Activated CD8-positive, alpha-beta T cell treated with anti-CD3 and anti-CD28 coated beads, Interleukin-2, amount 10 ng/mL, durations not matched to agents 7 days and 5 days (primary cell): ENCODE results near the gene WASF1. TPM values are rescaled to one million over a fixed set of nuclear protein-coding genes. Genes with fewer than 3 reads are reported as not detected.
A peak's percentile ranks its signal among the peaks of the same experiment; 100 is the strongest.

Experiments
- ATAC-seq: fragments of 150-1000 bp; cut with Tn5 transposase; one replicate; pipeline ENCODE4 v1.10.0; 2021; ENCODE audit warnings: moderate library complexity
- CTCF ChIA-PET: fragments of 350-600 bp; sonication (Branson Sonifier 250); formaldehyde crosslinking; loops from one replicate; lab custom pipeline; 2021; ENCODE audit warnings: antibody characterized with exemption; lab: Charles Lee
- POLR2A ChIA-PET: fragments of 350-600 bp; sonication (Branson Sonifier 250); formaldehyde crosslinking; loops from one replicate; lab custom pipeline; 2021; ENCODE audit warnings: antibody characterized with exemption; lab: Charles Lee
- DNase-seq: peaks from one replicate; pipeline ENCODE4 v3.0.0-alpha.2; 2020
- H3K27ac Mint-ChIP-seq: one replicate; pipeline ENCODE4 v1.8.0; 2021; ENCODE audit warnings: mild to moderate bottlenecking, mixed read lengths
- H3K27me3 Mint-ChIP-seq: one replicate; pipeline ENCODE4 v1.8.0; 2021; ENCODE audit warnings: low read depth, mixed read lengths
- H3K36me3 Mint-ChIP-seq: one replicate; pipeline ENCODE4 v1.8.0; 2021; ENCODE audit warnings: low read depth, mixed read lengths
- H3K4me1 Mint-ChIP-seq: one replicate; pipeline ENCODE4 v1.8.0; 2021; ENCODE audit warnings: low read depth, mixed read lengths
- H3K4me3 Mint-ChIP-seq: one replicate; pipeline ENCODE4 v1.8.0; 2021; ENCODE audit warnings: mild to moderate bottlenecking, mixed read lengths
- H3K9me3 Mint-ChIP-seq: one replicate; pipeline ENCODE4 v1.8.0; 2022; ENCODE audit warnings: mixed read lengths; ENCODE audit not compliant: insufficient read depth
- total RNA-seq, 2 experiments: library from RNA; stranded (reverse); gene quantifications; one replicate each; pipeline ENCODE4 v1.2.3, GENCODE V29; 2021

The WASF1 gene
- total RNA-seq, 2 experiments from 2014 or later: 0.50 to 0.76 TPM

GRCh38 chr6:110195639-110196038 lies 16.2 kb upstream of the WASF1 start:
- ChIA-PET POLR2A (no interaction called here), CTCF (interaction anchor here (1.2 kb wide), 1 partner anchor 17 kb away, joined by 4 read pairs; no protein-coding TSS in a partner anchor)
- no peak overlapping the region for H3K4me3 Mint-ChIP-seq

GRCh38 chr6:110191477-110191876 lies 12.0 kb upstream of the WASF1 start:
- Mint-ChIP-seq H3K4me3 (no peak overlapping the region), H3K27me3 (no peaks in the 10 kb centered on the region), H3K9me3 (no peaks in the 10 kb centered on the region), H3K4me1 (peaks cover 9% of the 10 kb centered on the region), H3K36me3 (peaks cover 12% of the 10 kb centered on the region), H3K27ac (no peak overlapping the region)
- no peak for ATAC-seq
- CTCF ChIA-PET: interaction anchor here (1.2 kb wide), 1 partner anchor 10 kb away, joined by 4 read pairs; no protein-coding TSS in a partner anchor
- no peak for DNase-seq
- POLR2A ChIA-PET: no interaction called here

More at GRCh38 chr6:110195639-110196038, 16.2 kb upstream of the WASF1 start:
- Mint-ChIP-seq H3K9me3 (no peaks in the 10 kb centered on the region), H3K27ac (no peak overlapping the region), H3K27me3 (no peaks in the 10 kb centered on the region), H3K36me3 (peaks cover 13% of the 10 kb centered on the region), H3K4me1 (no peaks in the 10 kb centered on the region)
- DNase-seq (no peak), ATAC-seq (no peak)

GRCh38 chr6:110190726-110191125 lies 11.3 kb upstream of the WASF1 start:
- H3K27ac Mint-ChIP-seq: no peak overlapping the region
- no peaks in the 10 kb centered on the region for H3K27me3 Mint-ChIP-seq
- ChIA-PET POLR2A (no interaction called here), CTCF (interaction anchor here (1.2 kb wide), 1 partner anchor 9 kb away, joined by 4 read pairs; no protein-coding TSS in a partner anchor)
- H3K4me1 Mint-ChIP-seq: peaks cover 15% of the 10 kb centered on the region
- no peak for DNase-seq
- H3K9me3 Mint-ChIP-seq: no peaks in the 10 kb centered on the region
- H3K4me3 Mint-ChIP-seq: no peak overlapping the region
- no peak for ATAC-seq
- peaks cover 16% of the 10 kb centered on the region for H3K36me3 Mint-ChIP-seq

- CTCF ChIA-PET: interaction anchor here (0.8 to 1.4 kb wide), 2 partner anchors 10 to 12 kb away, joined by 3 to 12 read pairs; partner anchors contain the start of genes CDC40 and WASF1
- POLR2A ChIA-PET: no interaction called here
- DNase-seq (no peak), ATAC-seq (no peak)
- Mint-ChIP-seq H3K36me3 (peaks cover 10% of the 10 kb centered on the region), H3K4me3 (no peak overlapping the region), H3K9me3 (no peaks in the 10 kb centered on the region), H3K27ac (no peak overlapping the region), H3K4me1 (peaks cover 25% of the 10 kb centered on the region), H3K27me3 (no peaks in the 10 kb centered on the region)
Measured at GRCh38 chr6:110188791-110189190, 9.3 kb upstream of the WASF1 start.

- no peaks in the 10 kb centered on the region for H3K27me3 Mint-ChIP-seq
- POLR2A ChIA-PET: no interaction called here
- DNase-seq (no peak), ATAC-seq (peak; percentile 54)
- H3K27ac Mint-ChIP-seq: peak overlapping the region; percentile 51
- no peaks in the 10 kb centered on the region for H3K9me3 Mint-ChIP-seq
- H3K4me1 Mint-ChIP-seq: peaks cover 25% of the 10 kb centered on the region
- H3K36me3 Mint-ChIP-seq: peaks cover 6% of the 10 kb centered on the region
- peak overlapping the region; percentile 26 for H3K4me3 Mint-ChIP-seq
- CTCF ChIA-PET: interaction anchor here (1.2 kb wide), 1 partner anchor 31 kb away, joined by 4 read pairs; no protein-coding TSS in a partner anchor
Measured at GRCh38 chr6:110185879-110186278, 6.4 kb upstream of the WASF1 start.

GRCh38 chr6:110183292-110183885 lies 3.9 kb upstream of the WASF1 start:
- ATAC-seq (no peak), DNase-seq (no peak)
- no peak overlapping the region for H3K27ac Mint-ChIP-seq
- H3K4me3 Mint-ChIP-seq: no peak overlapping the region
- CTCF ChIA-PET: interaction anchor here (1.3 to 4.4 kb wide), 2 partner anchors 144 to 207 kb away, joined by 6 to 18 read pairs; no protein-coding TSS in a partner anchor
- peaks cover 2% of the 10 kb centered on the region for H3K27me3 Mint-ChIP-seq
- POLR2A ChIA-PET: no interaction called here
- no peaks in the 10 kb centered on the region for H3K9me3 Mint-ChIP-seq
- peaks cover 6% of the 10 kb centered on the region for H3K36me3 Mint-ChIP-seq
- H3K4me1 Mint-ChIP-seq: peaks cover 24% of the 10 kb centered on the region

GRCh38 chr6:110181131-110182030 lies 1.9 kb upstream of the WASF1 start:
- Mint-ChIP-seq H3K27me3 (peaks cover 7% of the 10 kb centered on the region), H3K4me1 (peaks cover 21% of the 10 kb centered on the region), H3K36me3 (peaks cover 4% of the 10 kb centered on the region), H3K9me3 (no peaks in the 10 kb centered on the region), H3K4me3 (no peak overlapping the region), H3K27ac (no peak overlapping the region)
- DNase-seq (no peak), ATAC-seq (no peak)
- ChIA-PET CTCF (interaction anchor here (1.0 to 4.4 kb wide), 3 partner anchors 9 to 208 kb away, joined by 3 to 18 read pairs (median 4); no protein-coding TSS in a partner anchor), POLR2A (interaction anchor here (0.8 to 1.6 kb wide), 4 partner anchors 18 to 693 kb away, joined by 3 to 6 read pairs (median 3); partner anchors contain the start of gene AMD1)

- Mint-ChIP-seq H3K27me3 (peaks cover 9% of the 10 kb centered on the region), H3K4me3 (no peak within 1 kb of the TSS), H3K9me3 (no peaks in the 10 kb centered on the region), H3K27ac (no peak within 1 kb of the TSS), H3K4me1 (peaks cover 13% of the 10 kb centered on the region), H3K36me3 (no peaks in the 10 kb centered on the region)
- POLR2A ChIA-PET: interaction anchor here (0.6 to 1.6 kb wide), 5 partner anchors 19 to 694 kb away, joined by 3 to 6 read pairs (median 3); partner anchors contain the start of gene AMD1
- DNase-seq (peak; percentile 69), ATAC-seq (peak; percentile 56)
- CTCF ChIA-PET: interaction anchor here (0.6 to 4.6 kb wide), 7 partner anchors 8 to 797 kb away, joined by 3 to 41 read pairs (median 5); no protein-coding TSS in a partner anchor
Measured at GRCh38 chr6:110180228-110181008, 948 bp upstream of the WASF1 start, which contains the start of gene CDC40. Gene CDC40 (plus strand): TSS chr6:110180427. CDS start chr6:110180445, 18 bp downstream.

GRCh38 chr6:110178626-110179405 lies 654 bp downstream of the WASF1 start:
- ATAC-seq: peak; percentile 66
- ChIA-PET CTCF (interaction anchor here (0.7 to 4.6 kb wide), 13 partner anchors 8 to 212 kb away, joined by 3 to 41 read pairs (median 4); no protein-coding TSS in a partner anchor), POLR2A (no interaction called here)
- peak; percentile 65 for DNase-seq
- no peaks in the 10 kb centered on the region for H3K9me3 Mint-ChIP-seq
- H3K4me3 Mint-ChIP-seq: no peak overlapping the region
- H3K36me3 Mint-ChIP-seq: no peaks in the 10 kb centered on the region
- H3K27me3 Mint-ChIP-seq: peaks cover 15% of the 10 kb centered on the region
- H3K4me1 Mint-ChIP-seq: peaks cover 6% of the 10 kb centered on the region
- H3K27ac Mint-ChIP-seq: peak overlapping the region; percentile 5

GRCh38 chr6:110173506-110174132 lies 5.9 kb downstream of the WASF1 start:
- ChIA-PET POLR2A (no interaction called here), CTCF (no interaction called here)
- Mint-ChIP-seq H3K4me1 (peaks cover 6% of the 10 kb centered on the region), H3K36me3 (no peaks in the 10 kb centered on the region), H3K4me3 (no peak overlapping the region), H3K27ac (no peak overlapping the region), H3K9me3 (no peaks in the 10 kb centered on the region), H3K27me3 (peaks cover 26% of the 10 kb centered on the region)
- no peak for DNase-seq
- ATAC-seq: no peak
